Transverse colon (tissue), 4 donors: ENCODE measurements around the gene PUM2. TPM values are rescaled to one million over a fixed set of nuclear protein-coding genes. Genes with fewer than 3 reads are reported as not detected.

Source experiments
- DNase-seq: peaks from one replicate; pipeline ENCODE4 v3.0.0-alpha.2; 2019
- H3K27ac ChIP-seq, 4 donors: fragments of 200-600 bp; sonication (generic); 2 replicates each; pipeline ENCODE4 v1.5.1; 2016 to 2018; ENCODE audit warnings: inconsistent platforms in 4 of 4
- H3K27me3 ChIP-seq: fragments of 200-600 bp; sonication (generic); 2 replicates; pipeline ENCODE4 v1.5.1; 2017; ENCODE audit warnings: inconsistent platforms
- H3K36me3 ChIP-seq, 4 donors: fragments of 200-600 bp; sonication (generic); 2 replicates each; pipeline ENCODE4 v1.5.1; 2017 to 2019; ENCODE audit warnings: inconsistent platforms in 4 of 4
- H3K4me1 ChIP-seq, 4 donors: fragments of 200-600 bp; sonication (generic); 2 replicates each; pipeline ENCODE4 v1.5.1; 2017 to 2020; ENCODE audit warnings: inconsistent platforms in 4 of 4
- H3K4me3 ChIP-seq, 4 donors: fragments of 200-600 bp; sonication (generic); 1 replicate in 1 of 4; 2 replicates in 3 of 4; pipeline versions ENCODE4 v1.5.1 to v1.6.1; 2017 to 2019; ENCODE audit warnings: inconsistent platforms in 4 of 4
- H3K9me3 ChIP-seq, 2 donors: fragments of 200-600 bp; sonication (generic); 2 replicates each; pipeline ENCODE4 v1.5.1; 2017 to 2019; ENCODE audit warnings: inconsistent platforms in 2 of 2
- CTCF ChIP-seq, 5 experiments: fragments of 200-600 bp in 3 of 5; fragments of 450-650 bp in 2 of 5; sonication (generic) in 3 of 5; IDR thresholded peaks; 1 replicate in 2 of 5; 2 replicates in 3 of 5; pipeline ENCODE4 v1.5.1; 2016 to 2017; ENCODE audit warnings: antibody characterized with exemption in 5 of 5, inconsistent platforms in 3 of 5, mild to moderate bottlenecking in 2 of 5, moderate library complexity in 1 of 5
- EP300 ChIP-seq: sonication (generic); formaldehyde crosslinking; IDR thresholded peaks from one replicate; pipeline ENCODE4 v1.6.1; 2017; ENCODE audit warnings: antibody characterized with exemption, low read depth
- POLR2A ChIP-seq: fragments of 450-650 bp; IDR thresholded peaks from one replicate; pipeline ENCODE4 v1.6.1; 2016; ENCODE audit warnings: antibody characterized with exemption, mild to moderate bottlenecking, moderate library complexity
- POLR2AphosphoS5 ChIP-seq, 3 donors: sonication (generic); formaldehyde crosslinking; IDR thresholded peaks; one replicate each; pipeline ENCODE4 v1.6.1; 2016; ENCODE audit warnings: antibody characterized with exemption in 3 of 3
- WGBS, 2 donors: methylation state at CpG; one replicate each; pipeline ENCODE4 v1.1.5; 2018; ENCODE audit warnings: low coverage in 1 of 2; 5-methylcytosine and 5-hydroxymethylcytosine counted together
- in situ Hi-C, 4 donors: fragments of 200-750 bp; cut with MboI; loops; one replicate each; pipeline versions ENCODE4 v1.15.0 to v1.15.1; 2017; ENCODE audit warnings: low sequenced_read_pairs in 3 of 4, low pct_ligation_motif_present in 1 of 4, low pct_unique_long_range_greater_than_20kb in 1 of 4
- intact Hi-C: fragments of 100-400 bp; cut with DNase I; formaldehyde crosslinking; loops from one replicate; pipeline ENCODE4 v1.15.1; 2023; ENCODE audit warnings: low total_unique reads
- total RNA-seq, 4 donors: library from RNA; depleted of rRNA; stranded (reverse); fragments of >200 nt; gene quantifications; one replicate each; pipeline ENCODE4 v1.1.0, GENCODE V29; 2016

PUM2 gene
- total RNA-seq, 4 donors from 2014 or later: 62.5 to 92.7 (median 70.5) TPM

GRCh38 chr2:20302019-20302418 is 48.6 kb downstream of the PUM2 start:
- TF ChIP-seq CTCF (IDR thresholded peaks at IDR 0.05) (no peak), POLR2AphosphoS5 (IDR thresholded peaks at IDR 0.05) (no peak), EP300 (no peak), POLR2A (no peak)
- Histone ChIP-seq H3K9me3 (no peaks in the 10 kb centered on the region), H3K4me3 (no peak overlapping the region), H3K4me1 (peaks cover 0 to 5% (median 4%) of the 10 kb centered on the region in 4 donors), H3K27ac (no peak overlapping the region), H3K36me3 (peaks cover 0 to 38% (median 13%) of the 10 kb centered on the region in 4 donors), H3K27me3 (no peaks in the 10 kb centered on the region)
- in situ Hi-C loops (no loop called here), intact Hi-C loops (no loop called here)
- no peak for DNase-seq
- 93 to 96% methylated on average over 4 of the region's 4 CpGs for WGBS, 2 donors

GRCh38 chr2:20300656-20301055 is 50.0 kb downstream of the PUM2 start:
- peaks cover 0 to 5% (median 4%) of the 10 kb centered on the region in 4 donors for H3K4me1 ChIP-seq
- no peaks in the 10 kb centered on the region for H3K27me3 ChIP-seq
- DNase-seq: no peak
- no peak overlapping the region for H3K27ac ChIP-seq
- peaks cover 0 to 33% (median 7%) of the 10 kb centered on the region in 4 donors for H3K36me3 ChIP-seq
- intact Hi-C loops: no loop called here
- 80 to 94% methylated on average over 5 of the region's 5 CpGs for WGBS, 2 donors
- H3K9me3 ChIP-seq: no peaks in the 10 kb centered on the region
- in situ Hi-C loops: no loop called here
- H3K4me3 ChIP-seq: no peak overlapping the region
- TF ChIP-seq CTCF (IDR thresholded peaks at IDR 0.05) (no peak), EP300 (no peak), POLR2A (no peak), POLR2AphosphoS5 (IDR thresholded peaks at IDR 0.05) (no peak)

- intact Hi-C loops: no loop called here
- no peak for TF ChIP-seq POLR2AphosphoS5 (IDR thresholded peaks at IDR 0.05)
- TF ChIP-seq EP300: no peak
- no peak for TF ChIP-seq POLR2A
- no peak for TF ChIP-seq CTCF (IDR thresholded peaks at IDR 0.05)
- peaks cover 0 to 5% (median 4%) of the 10 kb centered on the region in 4 donors for H3K4me1 ChIP-seq
- H3K4me3 ChIP-seq: no peak overlapping the region
- no peaks in the 10 kb centered on the region for H3K9me3 ChIP-seq
- no peak for DNase-seq
- no peak overlapping the region for H3K27ac ChIP-seq
- in situ Hi-C loops: no loop called here
- H3K36me3 ChIP-seq: peaks cover 0 to 27% (median 5%) of the 10 kb centered on the region in 4 donors
- 84% methylated on average over 6 of the region's 6 CpGs; no CpG with 5 or more reads in 1 of the 2 donors for WGBS, 2 donors
- H3K27me3 ChIP-seq: no peaks in the 10 kb centered on the region
These were observed 51.5 kb downstream of the PUM2 start for GRCh38 chr2:20299113-20299512.

GRCh38 chr2:20294231-20294630 is 56.4 kb downstream of the PUM2 start:
- whole genome bisulfite sequencing, 2 donors: 92 to 97% methylated on average over 8 to 9 of the region's 9 CpGs
- DNase-seq: no peak
- H3K36me3 ChIP-seq: peaks cover 0 to 22% (median 8%) of the 10 kb centered on the region in 4 donors
- intact Hi-C loops (no loop called here), in situ Hi-C loops (no loop called here)
- no peaks in the 10 kb centered on the region for H3K27me3 ChIP-seq
- peaks cover 0 to 2% (median 0%) of the 10 kb centered on the region in 4 donors for H3K4me1 ChIP-seq
- no peaks in the 10 kb centered on the region for H3K9me3 ChIP-seq
- TF ChIP-seq POLR2AphosphoS5 (IDR thresholded peaks at IDR 0.05): no peak
- TF ChIP-seq EP300: no peak
- no peak for TF ChIP-seq CTCF (IDR thresholded peaks at IDR 0.05)
- TF ChIP-seq POLR2A: no peak
- no peak overlapping the region for H3K4me3 ChIP-seq
- H3K27ac ChIP-seq: no peak overlapping the region
